GM11168 (cell line): Measurements from ENCODE around the gene CLEC2A.
"Not testable (repeated sequence)": the region's sequence is repeated elsewhere in the genome, so short reads cannot be mapped to it uniquely, and the experiment has no call there.

Experiments used
- in situ Hi-C: fragments of 300-500 bp; cut with MboI; formaldehyde crosslinking; loops from one replicate; pipeline ENCODE4 v1.12.0; 2022; ENCODE audit warnings: low sequenced_read_pairs; ENCODE audit not compliant: unreplicated experiment

The CLEC2A gene

DNA sequence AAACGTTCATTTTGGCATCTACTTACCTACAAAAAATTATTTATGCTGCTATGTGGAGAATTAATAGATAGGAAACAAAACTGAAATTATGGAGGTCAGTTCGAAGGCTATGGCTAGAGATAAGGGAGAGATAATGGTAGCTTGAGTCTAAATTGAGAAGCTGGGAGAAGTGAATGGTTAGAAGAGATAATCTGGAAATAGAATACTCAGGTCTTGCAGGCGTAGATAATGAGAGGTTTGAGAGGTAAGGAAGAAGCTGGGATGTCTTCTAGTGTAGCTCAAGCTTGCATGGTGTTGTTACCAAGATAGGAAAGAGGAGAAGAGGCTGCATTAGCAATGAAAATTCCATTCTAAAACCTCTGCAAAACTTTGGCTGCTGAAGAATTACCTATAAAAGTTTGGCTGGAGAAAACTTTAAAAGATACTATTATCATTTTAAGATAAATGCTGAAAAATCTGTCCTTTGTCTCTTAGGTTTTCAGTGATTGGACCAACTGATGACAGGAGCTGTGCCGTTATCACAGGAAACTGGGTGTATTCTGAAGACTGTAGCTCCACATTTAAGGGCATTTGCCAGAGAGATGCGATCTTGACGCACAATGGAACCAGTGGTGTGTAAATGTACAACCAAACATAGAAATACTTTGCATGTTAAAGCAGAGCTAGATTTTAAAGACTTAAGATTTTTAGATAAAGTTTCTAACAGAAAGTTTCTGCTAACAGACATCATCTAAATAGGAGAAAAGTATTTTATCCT, 36.8 kb downstream of the CLEC2A start:
- in situ Hi-C loops: no loop called here

DNA sequence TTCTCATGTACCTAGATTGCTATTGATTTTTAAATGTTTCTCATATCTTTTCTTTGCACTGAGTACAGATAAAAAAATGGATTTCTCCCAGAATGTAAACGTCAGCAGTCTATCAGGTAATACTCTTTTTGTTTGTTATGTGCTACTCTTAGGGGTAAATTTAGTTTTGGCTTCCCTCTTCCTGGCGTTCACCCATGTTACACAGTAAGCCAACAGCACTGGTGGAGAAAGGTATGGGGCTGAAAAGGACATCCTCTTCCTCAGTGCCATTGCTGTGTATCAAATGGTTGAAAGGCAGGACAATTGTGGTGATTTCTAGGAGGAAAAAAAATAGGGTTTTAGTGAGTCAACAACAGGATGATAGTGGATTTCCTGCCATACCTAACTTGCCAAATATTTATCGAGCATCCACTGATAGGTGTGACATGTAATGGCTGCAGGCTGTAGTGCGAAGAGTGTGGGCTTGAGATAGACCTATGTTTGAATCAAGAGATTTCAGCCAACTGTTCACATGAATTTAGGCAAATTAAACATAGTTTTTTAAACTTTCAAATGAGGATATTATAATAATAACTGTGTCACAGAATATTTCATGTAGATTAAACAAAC, 43.4 kb downstream of the CLEC2A start:
- in situ Hi-C loops: no loop called here

GRCh38 chr12:9883175-9883574, 49.0 kb downstream of the CLEC2A start:
- in situ Hi-C loops: no loop called here

DNA sequence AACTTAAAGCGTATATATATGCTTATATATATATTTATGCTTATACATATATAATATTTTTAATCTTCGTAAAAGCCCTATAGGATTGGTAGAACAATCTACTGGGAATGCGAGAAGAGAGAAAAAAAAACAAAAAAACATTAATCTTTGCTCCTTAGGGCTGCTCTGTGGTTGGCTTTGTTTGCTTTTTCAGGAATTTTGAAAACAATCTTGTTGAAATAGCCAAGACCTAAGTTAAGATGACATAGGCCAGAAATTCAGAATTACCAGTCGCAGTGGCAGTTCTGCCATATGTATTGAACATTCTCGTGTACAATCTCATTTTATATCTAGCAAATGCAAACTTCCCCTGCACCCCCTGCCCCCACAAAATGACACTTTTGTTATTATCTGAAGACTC, 50.2 kb downstream of the CLEC2A start:
- in situ Hi-C loops: no loop called here

DNA sequence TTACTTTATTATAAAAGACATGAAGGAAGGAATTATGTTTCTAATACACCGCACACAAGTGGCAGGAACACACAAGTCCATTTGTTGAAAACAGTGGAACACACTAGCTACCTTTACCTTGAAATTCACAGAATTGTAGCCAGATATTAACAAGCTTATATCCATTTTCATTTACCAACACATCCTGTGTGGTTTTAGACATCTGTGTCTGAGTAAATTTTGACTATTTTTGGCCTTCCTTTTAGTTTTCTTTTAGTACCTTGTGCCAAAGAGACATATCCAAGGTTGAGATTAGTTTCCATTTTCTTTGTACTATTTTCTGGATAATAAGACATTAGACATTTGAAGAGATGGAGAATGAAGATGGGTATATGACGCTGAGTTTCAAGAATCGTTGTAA, 50.9 kb downstream of the CLEC2A start, which contains the start of gene KLRF2:
Gene KLRF2, plus strand, starts transcription at position 244 of the 400 bp plus-strand sequence. Its CDS starts 107 bp downstream, at position 351.
- in situ Hi-C loops: no loop called here

DNA sequence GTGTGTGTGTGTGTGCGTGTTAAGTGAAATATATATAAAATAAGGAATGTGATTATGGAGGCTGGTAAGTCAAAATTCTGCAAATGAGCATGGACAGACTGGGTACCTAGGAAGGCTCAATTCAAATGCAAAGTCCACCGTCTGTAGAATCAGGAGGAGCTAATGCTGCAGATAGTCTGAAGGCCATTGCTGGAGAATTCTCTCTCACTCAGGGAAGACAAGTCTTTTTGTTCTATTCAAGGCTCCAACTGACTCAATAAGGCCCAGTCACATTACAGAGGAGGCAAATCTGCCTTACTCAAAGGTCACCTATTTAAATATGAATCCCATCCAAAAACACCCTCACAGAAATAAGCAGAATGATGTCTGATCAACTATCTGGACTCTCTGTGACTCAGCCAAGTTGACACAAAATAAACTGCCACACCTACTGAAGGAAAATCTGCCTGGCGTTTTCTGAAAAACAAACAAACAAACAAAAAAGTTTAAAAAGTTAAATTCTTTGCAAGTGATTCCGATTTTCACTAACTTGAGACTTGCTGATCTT, 51.6 kb downstream of the CLEC2A start:
- in situ Hi-C loops: no loop called here

DNA sequence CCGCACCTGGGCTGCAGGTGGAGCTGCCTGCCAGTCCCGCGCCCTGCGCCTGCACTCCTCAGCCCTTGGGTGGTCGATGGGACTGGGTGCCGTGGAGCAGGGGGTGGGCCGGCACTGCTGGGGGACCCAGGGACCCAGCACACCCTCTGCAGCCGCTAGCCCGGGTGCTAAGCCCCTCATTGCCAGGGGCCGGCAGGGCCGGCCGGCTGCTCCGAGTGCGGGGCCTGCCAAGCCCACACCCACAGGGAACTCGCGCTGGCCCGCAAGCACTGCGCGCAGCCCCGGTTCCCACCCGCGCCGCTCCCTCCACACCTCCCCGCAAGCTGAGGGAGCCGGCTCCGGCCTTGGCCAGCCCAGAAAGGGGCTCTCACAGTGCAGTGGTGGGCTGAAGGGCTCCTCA, 56.0 kb downstream of the CLEC2A start:
- in situ Hi-C loops: not testable (repeated sequence)

GRCh38 chr12:9872742-9873141, 59.4 kb downstream of the CLEC2A start:
- in situ Hi-C loops: no loop called here

DNA sequence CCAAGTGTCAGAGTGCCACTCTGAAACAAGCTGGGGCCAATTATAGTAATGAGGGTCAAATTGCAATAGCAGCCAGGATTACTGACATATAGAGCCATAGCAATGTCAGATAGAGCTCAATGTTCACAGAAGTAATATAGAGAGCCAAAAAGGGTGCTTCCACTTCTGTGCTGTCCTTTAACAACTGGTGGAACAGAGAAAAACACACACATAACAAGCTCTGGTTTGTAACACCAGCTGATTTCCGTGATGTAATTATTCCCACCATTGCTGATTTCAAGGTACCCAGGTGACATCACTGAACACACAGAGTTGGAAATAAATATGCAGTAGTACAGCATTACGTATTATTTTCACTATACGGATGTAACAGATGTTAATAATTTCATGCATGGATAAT, 60.0 kb downstream of the CLEC2A start:
- in situ Hi-C loops: no loop called here

DNA sequence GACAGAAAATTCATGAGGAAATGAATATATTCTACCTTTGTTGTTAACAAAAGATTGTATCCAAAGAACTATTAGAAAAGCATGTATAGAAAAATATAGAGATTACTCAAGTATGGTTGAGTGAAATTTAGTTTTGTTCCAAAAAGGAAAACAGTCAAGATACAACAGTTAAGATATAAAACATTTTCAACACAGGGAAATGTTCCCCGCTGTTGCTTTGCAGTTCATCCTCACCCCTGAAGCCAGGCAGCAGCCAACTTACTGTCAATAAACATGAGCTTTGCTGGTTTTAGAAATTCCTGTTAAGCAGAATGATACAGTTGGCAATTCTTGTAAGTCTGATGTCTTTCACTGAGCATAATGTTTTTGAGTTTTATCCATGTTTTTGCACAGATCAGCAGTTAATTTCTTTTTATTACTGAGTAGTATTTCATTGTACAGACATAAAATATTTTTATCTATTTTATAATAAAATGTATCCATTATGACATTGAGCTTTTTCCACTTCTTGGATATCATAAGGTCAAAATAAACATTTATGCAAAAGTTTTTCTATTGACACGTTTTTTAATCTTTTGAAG, 61.8 kb downstream of the CLEC2A start:
- in situ Hi-C loops: no loop called here

DNA sequence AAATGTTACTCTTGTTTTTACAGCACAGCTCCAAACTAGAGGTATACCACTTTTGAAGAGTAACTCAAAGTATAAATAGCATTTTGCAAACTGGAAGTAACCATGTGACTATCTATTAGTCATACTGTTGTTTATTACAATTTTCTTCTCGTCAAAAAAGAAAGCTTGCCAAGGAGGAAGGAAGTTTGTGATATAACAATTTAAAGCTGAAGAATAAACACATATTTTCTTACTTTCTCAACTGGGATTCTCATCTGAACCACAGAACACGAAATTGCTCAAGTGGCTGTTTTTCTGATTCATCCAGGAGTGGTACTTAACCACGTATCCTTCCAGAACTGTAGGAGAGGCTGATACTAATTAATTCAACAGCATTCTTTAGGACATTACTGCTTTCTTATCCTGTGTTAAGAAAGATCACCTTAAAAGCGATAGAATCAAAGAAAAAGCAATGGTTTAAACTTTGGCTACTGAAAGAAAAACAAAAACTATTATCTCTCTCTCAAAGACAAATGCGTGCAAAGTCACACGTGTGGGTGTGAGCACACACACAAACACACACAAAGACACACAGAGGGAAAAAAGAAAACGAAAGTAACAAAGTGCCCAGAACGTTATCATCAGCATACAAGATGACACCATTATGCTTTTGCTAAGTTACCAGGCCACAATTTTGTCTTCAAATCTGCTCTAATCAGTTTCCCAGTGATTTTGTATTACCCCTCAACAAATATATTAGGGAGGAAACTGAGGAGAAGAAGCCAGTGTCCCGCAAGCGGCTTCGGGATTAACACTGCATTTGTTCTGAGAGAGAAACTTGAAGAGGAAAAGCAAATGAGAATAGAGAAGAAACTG, 62.6 kb downstream of the CLEC2A start, which contains the start of gene CLEC2B:
Gene CLEC2B, minus strand, starts transcription at position 48 of the 855 bp plus-strand sequence.
- in situ Hi-C loops: no loop called here

DNA sequence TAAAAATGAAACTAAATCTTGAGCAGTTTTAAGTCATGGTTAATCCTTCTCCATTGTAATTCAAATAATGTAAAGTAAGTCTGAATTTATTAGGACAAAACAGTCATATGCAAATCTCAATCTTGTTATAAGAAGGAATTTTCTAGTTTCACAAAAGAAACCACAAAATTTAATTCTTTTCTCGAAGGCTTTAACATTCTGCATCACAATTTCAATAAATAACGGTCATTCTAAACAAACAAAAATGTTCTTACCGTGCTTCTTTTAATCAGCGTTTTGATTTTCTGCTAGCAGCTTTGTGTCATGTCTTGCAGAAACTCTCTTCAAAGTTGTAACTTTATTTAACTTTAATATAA, 63.2 kb downstream of the CLEC2A start:
- in situ Hi-C loops: no loop called here

DNA sequence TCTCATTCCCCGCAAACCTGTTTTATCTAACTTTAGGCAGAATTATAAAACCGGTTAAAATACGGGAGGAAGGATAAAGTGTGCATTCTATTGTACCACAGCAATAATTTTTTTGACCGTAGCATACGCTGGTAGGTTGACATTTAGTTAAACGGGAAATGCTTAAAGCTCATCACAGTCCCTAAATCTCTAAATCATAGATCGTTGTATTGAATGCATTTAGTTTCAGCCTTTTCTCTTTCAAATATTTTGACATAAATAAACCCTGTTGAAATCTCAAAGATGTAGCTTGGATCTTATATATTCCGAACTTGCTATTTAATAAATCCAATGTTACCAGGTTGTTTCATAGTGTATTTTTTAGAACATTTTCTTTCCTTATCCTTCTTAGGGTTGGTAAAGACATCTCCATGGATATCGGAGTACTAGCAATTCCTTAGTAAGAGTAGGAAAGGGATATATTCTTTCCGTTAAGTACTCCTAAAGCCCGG, 63.8 kb downstream of the CLEC2A start:
- in situ Hi-C loops: no loop called here

DNA sequence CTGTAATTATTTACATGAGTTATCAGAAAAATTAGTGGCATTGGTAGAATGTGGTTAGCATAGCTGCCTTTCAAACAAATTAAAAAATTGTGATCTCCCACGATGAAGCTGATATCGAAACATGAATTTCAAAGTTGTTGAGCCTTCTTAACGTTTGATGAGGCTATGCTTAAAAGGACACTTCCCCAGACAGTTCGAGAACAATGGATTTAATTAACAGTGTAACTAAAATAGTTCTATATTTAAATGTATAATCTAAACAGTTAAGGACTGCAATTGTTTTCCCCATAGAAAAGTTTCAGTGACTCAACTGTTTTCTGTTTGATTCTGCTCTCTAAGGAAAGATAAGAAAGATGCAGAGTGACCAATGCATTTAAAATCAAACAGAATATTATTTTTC, 64.6 kb downstream of the CLEC2A start:
- in situ Hi-C loops: no loop called here

DNA sequence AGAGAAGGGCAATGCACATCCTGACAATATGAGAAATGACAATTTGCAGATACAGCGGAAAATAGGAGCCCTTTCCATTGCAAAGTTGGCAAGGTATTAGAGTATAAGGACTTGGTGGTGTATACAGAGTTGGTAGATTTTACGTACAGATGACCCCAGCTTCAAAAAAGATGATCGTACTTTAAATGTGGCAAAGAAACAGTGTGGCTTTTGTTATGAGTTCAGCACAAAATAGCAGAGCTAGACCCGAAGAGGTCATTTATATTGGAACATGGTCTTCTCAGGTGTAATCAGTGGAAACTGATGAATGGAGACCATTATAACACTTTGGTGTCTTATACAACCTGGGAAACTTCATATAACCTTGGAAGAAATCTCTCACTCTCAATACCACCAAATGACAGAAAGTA, 65.3 kb downstream of the CLEC2A start:
- in situ Hi-C loops: no loop called here

GRCh38 chr12:9864913-9865675, 67.1 kb downstream of the CLEC2A start:
- in situ Hi-C loops: no loop called here
